GM12892 (cell line): Measurements from ENCODE around the gene KIF4A.

Experiments used
- POLR2A ChIP-seq: IDR thresholded peaks from 2 replicates; pipeline ENCODE4 v1.6.1; 2011; ENCODE audit warnings: low read depth, low read length, control low read depth
- TAF1 ChIP-seq: IDR thresholded peaks from 2 replicates; pipeline ENCODE4 v1.6.1; 2011; ENCODE audit warnings: low read depth, mild to moderate bottlenecking, control low read depth, low read length, borderline replicate concordance

DNA sequence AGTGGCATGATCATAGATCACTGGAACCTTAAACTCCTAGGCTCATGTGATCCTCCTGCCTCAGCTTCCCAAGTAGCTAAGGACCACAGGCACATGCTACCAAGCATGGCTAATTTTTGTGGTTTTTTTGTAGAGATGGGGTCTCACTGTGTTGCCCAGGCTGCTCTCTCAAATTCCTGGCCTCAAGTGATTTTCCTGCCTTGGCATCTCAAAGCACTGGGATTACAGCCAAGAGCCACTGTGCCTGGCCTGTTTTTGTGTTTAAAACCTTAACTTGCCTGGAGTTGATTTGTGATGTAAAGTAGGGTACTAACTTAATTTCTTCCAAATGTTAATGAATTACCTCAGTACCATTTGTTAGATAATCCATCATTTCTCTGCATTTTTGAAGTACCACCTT is 177.1 kb downstream of the KIF4A start:
- TF ChIP-seq TAF1 (no peak), POLR2A (no peak)
